Subcutaneous adipose tissue (tissue), 4 donors: ENCODE data around the gene LMX1B. TPM values are rescaled to one million over a fixed set of nuclear protein-coding genes. Genes with fewer than 3 reads are reported as not detected.

Source experiments
- CTCF ChIP-seq: fragments of 450-650 bp; IDR thresholded peaks from one replicate; pipeline ENCODE4 v1.5.1; 2016; ENCODE audit warnings: low read depth, mild to moderate bottlenecking, control low read depth, antibody characterized with exemption, moderate library complexity
- total RNA-seq, 4 donors: library from RNA; depleted of rRNA; stranded (reverse); fragments of >200 nt; gene quantifications; one replicate each; pipeline ENCODE4 v1.1.0, GENCODE V29; 2016

The LMX1B gene
- total RNA-seq, 4 donors from 2014 or later: 0.38 to 1.1 (median 0.51) TPM; not detected in 1

GRCh38 chr9:126707083-126707482 lies 93.4 kb downstream of the LMX1B start:
- no peak for TF ChIP-seq CTCF

- TF ChIP-seq CTCF: no peak
Observed at GRCh38 chr9:126708178-126708577, 94.5 kb downstream of the LMX1B start.

GRCh38 chr9:126709241-126709640 lies 95.5 kb downstream of the LMX1B start:
- TF ChIP-seq CTCF: no peak

- no peak for TF ChIP-seq CTCF
Observed at GRCh38 chr9:126715382-126715781, 101.7 kb downstream of the LMX1B start.

- no peak for TF ChIP-seq CTCF
Observed at GRCh38 chr9:126719618-126720031, 105.9 kb downstream of the LMX1B start.

- TF ChIP-seq CTCF: no peak
Observed at GRCh38 chr9:126720036-126720435, 106.3 kb downstream of the LMX1B start.

GRCh38 chr9:126720661-126721563 lies 107.2 kb downstream of the LMX1B start:
- TF ChIP-seq CTCF: no peak
